NOMO-1 treated with DMSO at 0.1 percent for 48 hours (cell line): Measurements from ENCODE around the gene PHKA2.
"Not testable (repeated sequence)": the region's sequence is repeated elsewhere in the genome, so short reads cannot be mapped to it uniquely, and the experiment has no call there.

Source experiments
- DNase-seq: peaks from one replicate; lab custom pipeline; 2025; ENCODE audit not compliant: unreplicated experiment; lab: John Stamatoyannopoulos, UW

Gene PHKA2

GRCh38 chrX:18872621-18873020, 111.3 kb downstream of the PHKA2 start:
- no peak for DNase-seq

GRCh38 chrX:18871970-18872369, 111.9 kb downstream of the PHKA2 start:
- DNase-seq, result no peak

GRCh38 chrX:18871161-18871890, 112.6 kb downstream of the PHKA2 start:
- no peak for DNase-seq

GRCh38 chrX:18864390-18864920, 119.5 kb downstream of the PHKA2 start:
- DNase-seq, result no peak

GRCh38 chrX:18861511-18861910, 122.4 kb downstream of the PHKA2 start:
- no peak for DNase-seq

GRCh38 chrX:18856645-18856997, 127.3 kb downstream of the PHKA2 start:
- DNase-seq, result no peak

GRCh38 chrX:18855919-18856644, 127.8 kb downstream of the PHKA2 start:
- peak; percentile 46 for DNase-seq

- DNase-seq, result not testable (repeated sequence)
Measured at GRCh38 chrX:18847901-18848300, 136.0 kb downstream of the PHKA2 start.
